ENCODE results near the gene PRDX5.
"Not testable (repeated sequence)": the region's sequence is repeated elsewhere in the genome, so short reads cannot be mapped to it uniquely, and the experiment has no call there.

PRDX5 gene

GRCh38 chr11:64322925-64323260, 5.0 kb downstream of the PRDX5 start:
- TF ChIP-seq, protein P1, sequence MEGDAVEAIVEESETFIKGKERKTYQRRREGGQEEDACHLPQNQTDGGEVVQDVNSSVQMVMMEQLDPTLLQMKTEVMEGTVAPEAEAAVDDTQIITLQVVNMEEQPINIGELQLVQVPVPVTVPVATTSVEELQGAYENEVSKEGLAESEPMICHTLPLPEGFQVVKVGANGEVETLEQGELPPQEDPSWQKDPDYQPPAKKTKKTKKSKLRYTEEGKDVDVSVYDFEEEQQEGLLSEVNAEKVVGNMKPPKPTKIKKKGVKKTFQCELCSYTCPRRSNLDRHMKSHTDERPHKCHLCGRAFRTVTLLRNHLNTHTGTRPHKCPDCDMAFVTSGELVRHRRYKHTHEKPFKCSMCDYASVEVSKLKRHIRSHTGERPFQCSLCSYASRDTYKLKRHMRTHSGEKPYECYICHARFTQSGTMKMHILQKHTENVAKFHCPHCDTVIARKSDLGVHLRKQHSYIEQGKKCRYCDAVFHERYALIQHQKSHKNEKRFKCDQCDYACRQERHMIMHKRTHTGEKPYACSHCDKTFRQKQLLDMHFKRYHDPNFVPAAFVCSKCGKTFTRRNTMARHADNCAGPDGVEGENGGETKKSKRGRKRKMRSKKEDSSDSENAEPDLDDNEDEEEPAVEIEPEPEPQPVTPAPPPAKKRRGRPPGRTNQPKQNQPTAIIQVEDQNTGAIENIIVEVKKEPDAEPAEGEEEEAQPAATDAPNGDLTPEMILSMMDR (IDR thresholded peaks at IDR 0.05; ENCODE audit: control insufficient read depth, extremely low read depth, insufficient read depth): no peak
- no peak for DNase-seq (ENCODE audit: low read depth)
- H3K4me3 ChIP-seq (ENCODE audit: low read depth, low read length): no peak overlapping the region

GRCh38 chr11:64323373-64323772, 5.5 kb downstream of the PRDX5 start:
- TF ChIP-seq, protein P1 (IDR thresholded peaks at IDR 0.05; ENCODE audit: control insufficient read depth, extremely low read depth, insufficient read depth): no peak
- H3K4me3 ChIP-seq (ENCODE audit: low read depth, low read length): no peak overlapping the region
- DNase-seq (ENCODE audit: low read depth): no peak

DNA sequence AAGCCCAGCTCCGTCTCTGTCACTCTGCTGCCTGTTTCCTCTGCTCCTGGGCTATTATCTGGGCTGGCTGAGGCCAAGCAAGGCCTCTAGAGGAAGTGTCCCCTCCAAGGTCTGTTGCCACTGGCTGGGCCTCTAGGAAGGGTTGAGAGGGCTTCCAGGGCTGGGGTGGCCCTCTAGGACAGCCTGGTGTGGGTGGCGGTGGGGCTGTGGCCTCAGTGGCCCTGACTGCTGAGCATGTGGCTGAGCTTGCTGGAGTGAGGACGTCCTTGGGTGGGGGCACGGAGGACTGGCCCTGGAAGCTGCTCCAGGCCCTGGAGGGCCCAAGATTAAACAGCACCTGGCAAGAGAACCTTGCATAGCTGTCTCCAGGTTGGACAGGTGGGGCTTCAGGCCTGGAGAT, 6.1 kb downstream of the PRDX5 start:
- DNase-seq (ENCODE audit: low read depth): not testable (repeated sequence)

DNA sequence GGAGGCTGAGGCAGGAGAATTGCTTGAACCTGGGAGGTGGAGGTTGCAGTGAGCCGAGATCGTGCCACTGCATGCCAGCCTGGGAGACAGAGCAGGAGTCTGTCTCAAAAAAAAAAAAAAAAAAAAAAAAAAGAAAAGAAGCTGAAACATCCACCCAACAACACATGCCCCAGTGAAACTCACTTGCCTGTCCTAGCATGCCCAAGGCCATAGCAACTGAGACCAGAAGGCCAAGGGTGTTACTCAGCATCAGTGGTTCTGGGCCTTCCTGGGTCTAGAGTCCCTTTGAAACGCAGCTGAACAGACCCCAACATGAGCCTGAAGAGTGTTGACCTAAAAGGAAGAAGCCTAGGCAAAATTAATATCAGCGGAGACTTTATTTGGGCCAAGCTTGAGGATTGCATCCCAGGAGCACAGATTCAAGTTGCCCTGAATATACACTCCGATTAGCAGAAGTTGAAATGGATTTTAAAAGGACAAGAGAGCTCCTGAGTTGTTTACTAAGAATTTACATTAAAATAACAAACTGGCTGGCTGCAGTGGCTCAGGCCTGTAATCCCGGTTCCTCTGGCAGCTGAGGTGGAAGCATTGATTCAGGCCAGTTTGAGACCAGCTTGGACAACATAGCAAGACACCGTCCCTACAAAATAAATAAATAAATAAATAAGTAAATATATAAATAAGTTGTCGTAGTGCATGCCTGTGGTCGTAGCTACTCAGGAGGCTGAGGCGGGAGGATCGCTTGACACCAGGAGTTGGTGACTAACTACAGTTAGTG, 7.0 kb downstream of the PRDX5 start:
- DNase-seq (ENCODE audit: low read depth): no peak
- no peak overlapping the region for H3K4me3 ChIP-seq (ENCODE audit: low read depth, low read length)
- TF ChIP-seq, protein P1 (IDR thresholded peaks at IDR 0.05; ENCODE audit: control insufficient read depth, extremely low read depth, insufficient read depth): no peak

More for the DNA sequence above, 6.1 kb downstream of the PRDX5 start:
- H3K4me3 ChIP-seq (ENCODE audit: low read depth, low read length): not testable (repeated sequence)

- TF ChIP-seq, protein P1 (IDR thresholded peaks at IDR 0.05; ENCODE audit: control insufficient read depth, extremely low read depth, insufficient read depth): no peak
- no peak for DNase-seq (ENCODE audit: low read depth)
- no peak overlapping the region for H3K4me3 ChIP-seq (ENCODE audit: low read depth, low read length)
Measured at GRCh38 chr11:64327375-64327774, 9.5 kb downstream of the PRDX5 start.

DNA sequence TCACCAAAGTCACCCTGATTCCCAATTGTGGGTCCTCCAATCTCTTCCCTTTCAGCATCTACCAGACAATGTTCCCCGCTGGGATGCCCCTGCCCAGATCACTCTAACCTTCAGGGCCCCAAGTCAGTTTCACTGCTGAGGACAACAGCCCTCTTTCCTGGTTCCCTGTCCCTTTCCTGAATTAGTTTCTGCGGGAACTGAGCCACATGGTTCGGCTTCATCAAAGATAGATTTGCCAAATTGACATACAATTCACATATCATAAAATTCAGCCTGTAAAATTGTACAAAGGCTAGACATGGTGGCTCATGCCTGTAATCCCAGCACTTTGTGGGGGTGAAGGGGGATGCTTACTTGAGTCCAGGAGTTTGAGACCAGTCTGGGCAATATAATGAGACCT, 10.1 kb downstream of the PRDX5 start:
- TF ChIP-seq, protein P1 (IDR thresholded peaks at IDR 0.05; ENCODE audit: control insufficient read depth, extremely low read depth, insufficient read depth): no peak
- no peak overlapping the region for H3K4me3 ChIP-seq (ENCODE audit: low read depth, low read length)

DNA sequence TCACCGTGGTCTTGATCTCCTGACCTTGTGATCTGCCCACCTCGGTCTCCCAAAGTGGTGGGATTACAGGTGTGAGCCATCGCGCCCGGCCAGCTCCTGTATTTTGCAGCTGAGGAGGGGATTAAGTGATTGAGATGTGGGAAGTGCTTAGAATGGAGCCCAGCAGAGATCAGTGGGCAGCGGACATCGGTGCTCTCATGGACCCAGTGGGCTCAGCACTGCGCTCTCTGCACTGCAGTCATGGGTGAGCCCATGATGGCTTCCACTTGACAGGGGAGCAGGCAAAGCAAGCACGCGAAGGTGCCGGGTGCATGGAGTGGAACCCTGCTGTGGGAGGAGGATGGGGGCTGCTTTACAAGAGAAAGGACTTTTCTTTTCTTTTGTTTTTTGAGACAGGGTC, 13.0 kb downstream of the PRDX5 start:
- TF ChIP-seq, protein P1 (IDR thresholded peaks at IDR 0.05; ENCODE audit: control insufficient read depth, extremely low read depth, insufficient read depth): no peak
- DNase-seq (ENCODE audit: low read depth): no peak
- H3K4me3 ChIP-seq (ENCODE audit: low read depth, low read length): no peak overlapping the region

More for the DNA sequence above, 10.1 kb downstream of the PRDX5 start:
- DNase-seq (ENCODE audit: low read depth): no peak
